GM19372 (cell line): Measurements from ENCODE around the gene EPHB4.
"Not testable (repeated sequence)": the region's sequence is repeated elsewhere in the genome, so short reads cannot be mapped to it uniquely, and the experiment has no call there.

ENCODE experiments used
- ATAC-seq: cut with Tn5 transposase; IDR thresholded peaks from one replicate; pipeline ENCODE4 v1.9.1; 2021; ENCODE audit warnings: mild to moderate bottlenecking, low read depth, moderate library complexity; ENCODE audit not compliant: unreplicated experiment

The EPHB4 gene

GRCh38 chr7:100854899-100855298 lies 27.6 kb upstream of the EPHB4 start:
- ATAC-seq: not testable (repeated sequence)

DNA sequence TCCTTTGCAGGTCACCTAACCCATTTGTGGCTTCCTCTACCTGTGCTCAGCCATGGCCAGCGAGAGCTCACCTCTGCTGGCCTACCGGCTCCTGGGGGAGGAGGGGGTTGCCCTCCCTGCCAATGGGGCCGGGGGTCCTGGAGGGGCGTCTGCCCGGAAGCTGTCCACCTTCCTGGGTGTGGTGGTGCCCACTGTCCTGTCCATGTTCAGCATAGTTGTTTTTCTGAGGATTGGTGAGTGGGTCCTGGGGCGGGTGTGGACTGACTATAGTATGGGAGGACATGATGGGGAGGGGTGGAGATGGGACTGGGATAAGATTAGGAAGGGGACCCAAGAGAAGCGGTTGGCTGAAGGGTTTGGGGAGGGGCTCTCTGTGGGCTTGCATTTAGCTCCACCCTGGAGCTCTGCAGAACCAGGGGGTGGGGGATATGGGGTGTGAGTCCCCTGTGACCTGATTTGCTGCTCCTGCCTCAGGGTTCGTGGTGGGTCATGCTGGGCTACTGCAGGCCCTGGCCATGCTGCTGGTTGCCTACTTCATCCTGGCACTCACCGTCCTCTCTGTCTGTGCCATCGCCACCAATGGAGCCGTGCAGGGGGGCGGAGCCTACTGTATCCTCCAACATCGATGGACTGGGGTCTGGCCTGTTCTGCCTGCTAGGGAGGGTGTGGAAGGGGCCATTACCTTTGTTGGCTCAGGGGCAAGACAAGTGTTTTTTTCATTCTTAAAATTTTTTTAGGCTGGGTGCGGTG lies 27.0 kb upstream of the EPHB4 start:
- ATAC-seq: no peak

DNA sequence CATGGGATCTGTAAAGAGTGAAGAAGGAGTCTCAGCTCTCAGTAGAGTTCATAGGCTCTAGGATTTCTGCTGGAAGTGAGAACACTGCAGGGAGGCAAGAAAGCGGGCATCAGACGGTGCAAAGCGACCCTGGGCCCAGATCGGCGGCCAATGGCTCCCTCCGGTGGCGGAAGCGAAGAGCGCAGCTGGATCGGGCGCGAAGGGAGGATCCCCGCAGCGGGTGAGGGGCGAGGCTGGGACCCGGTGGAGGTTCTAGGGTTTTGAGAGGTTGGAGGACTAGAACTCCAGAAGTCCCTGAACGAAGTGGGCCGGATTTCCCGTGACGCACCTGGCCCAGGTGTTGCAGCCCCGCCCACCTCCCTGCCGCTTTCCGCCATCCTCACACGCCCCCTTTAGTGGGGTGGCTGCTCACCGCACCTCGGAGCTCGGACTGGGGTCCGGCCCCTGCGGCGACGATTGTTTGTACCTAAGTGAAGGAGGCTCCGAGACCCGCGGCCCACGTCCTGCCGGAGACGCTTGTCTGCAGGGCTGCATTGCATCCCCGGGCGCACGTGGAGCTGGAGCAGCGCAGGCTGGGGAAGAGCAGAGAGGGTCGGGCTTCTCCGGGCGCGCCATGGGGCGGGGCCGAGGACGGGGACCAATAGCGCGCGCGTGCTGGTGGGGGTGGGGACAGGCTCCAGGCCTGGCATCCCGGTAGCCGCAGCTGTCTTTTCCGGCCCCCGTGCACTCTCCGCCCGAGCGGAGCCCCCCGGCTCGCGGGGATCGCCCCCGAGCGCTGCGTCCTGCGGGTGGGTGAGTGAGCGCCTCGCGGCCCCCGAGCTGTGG lies 24.9 kb upstream of the EPHB4 start, which contains the start of gene SLC12A9:
Gene SLC12A9, plus strand, starts transcription at position 666 of the 825 bp plus-strand sequence. CDS start 1,485 bp downstream, outside the sequence.
- peak; percentile 88 for ATAC-seq

DNA sequence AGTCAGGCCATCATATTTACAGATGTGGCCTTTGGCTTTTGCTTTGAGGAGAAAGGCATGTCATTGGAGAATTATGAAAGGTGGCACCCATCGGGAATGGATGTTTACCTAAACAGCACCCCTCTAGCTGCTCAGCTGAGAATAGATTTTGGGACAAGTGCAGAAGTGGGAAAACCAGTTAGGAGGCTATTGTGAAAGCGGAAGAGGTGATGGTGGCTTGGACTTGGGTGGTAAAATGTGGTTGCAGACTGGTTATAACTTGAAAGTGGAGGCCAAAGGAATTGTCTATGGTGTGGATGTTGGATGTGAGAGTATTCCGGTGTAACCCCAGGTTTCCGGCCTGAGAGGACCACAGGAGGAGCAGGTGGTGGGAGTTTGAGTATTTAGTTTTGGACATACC lies 20.0 kb upstream of the EPHB4 start:
- no peak for ATAC-seq

DNA sequence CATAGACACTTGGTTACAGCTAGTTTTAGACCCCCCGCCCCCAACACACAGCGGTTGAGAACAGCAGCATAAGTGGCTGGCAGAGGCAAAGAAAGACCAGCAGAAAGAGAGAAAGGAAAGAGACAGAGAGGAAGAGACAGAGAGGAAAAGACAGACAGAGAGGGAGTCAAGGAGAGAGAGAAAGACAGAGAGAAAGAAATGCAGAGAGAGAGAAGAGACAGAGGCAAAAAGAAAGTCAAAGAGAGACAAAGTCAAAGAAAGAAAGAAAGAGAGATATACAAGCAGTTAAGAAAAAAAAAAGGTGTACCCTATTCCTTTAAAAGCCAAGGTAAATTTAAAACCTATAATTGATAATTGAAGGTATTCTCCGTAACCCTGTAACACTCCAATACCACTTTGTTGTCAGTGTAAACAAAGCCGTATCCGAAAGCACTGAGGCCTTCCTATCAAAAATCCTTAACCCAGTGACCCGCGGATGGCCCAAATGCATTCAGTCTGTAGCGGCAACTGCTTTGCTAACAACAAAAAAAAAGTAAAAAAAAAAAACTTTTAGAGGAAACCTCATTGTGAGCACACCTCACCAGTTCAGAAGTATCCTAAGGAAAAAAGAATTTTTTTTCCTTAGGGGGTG lies 13.3 kb upstream of the EPHB4 start:
- no peak for ATAC-seq

DNA sequence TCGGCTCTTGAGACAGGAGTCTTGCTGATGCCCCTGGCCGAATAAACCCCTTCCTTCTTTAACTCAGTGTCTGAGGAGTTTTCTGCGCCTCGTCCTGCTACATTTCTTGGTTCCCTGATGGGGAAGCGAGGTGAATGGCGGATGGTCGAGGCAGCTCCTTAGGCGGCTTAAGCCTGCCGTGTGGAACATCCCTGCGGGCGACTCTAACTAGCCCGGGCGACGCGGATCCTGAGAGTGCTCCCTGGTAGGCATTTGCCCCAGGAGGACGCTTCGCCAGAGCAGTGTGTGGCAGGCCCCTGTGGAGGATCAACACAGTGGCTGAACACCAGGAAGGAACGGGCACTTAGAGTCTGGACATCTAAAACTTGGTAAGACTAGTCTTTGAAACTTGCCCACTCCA lies 12.0 kb upstream of the EPHB4 start:
- ATAC-seq: no peak

- no peak for ATAC-seq
These were observed 9.9 kb upstream of the EPHB4 start for GRCh38 chr7:100837099-100837836.

DNA sequence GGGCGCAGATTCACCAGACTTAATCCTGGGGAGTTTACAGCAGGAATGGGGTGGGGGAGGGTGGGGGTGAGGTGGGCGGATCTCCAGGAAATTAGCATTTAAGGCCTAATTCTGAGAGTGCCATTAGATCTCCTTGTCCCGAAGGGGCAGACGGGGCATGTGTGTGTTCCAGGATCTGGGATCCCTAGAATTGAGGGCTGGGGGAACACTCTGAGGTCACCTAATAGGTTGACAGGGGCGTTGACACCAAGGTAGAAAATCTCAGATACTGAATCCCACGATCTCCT lies 9.4 kb upstream of the EPHB4 start:
- no peak for ATAC-seq

DNA sequence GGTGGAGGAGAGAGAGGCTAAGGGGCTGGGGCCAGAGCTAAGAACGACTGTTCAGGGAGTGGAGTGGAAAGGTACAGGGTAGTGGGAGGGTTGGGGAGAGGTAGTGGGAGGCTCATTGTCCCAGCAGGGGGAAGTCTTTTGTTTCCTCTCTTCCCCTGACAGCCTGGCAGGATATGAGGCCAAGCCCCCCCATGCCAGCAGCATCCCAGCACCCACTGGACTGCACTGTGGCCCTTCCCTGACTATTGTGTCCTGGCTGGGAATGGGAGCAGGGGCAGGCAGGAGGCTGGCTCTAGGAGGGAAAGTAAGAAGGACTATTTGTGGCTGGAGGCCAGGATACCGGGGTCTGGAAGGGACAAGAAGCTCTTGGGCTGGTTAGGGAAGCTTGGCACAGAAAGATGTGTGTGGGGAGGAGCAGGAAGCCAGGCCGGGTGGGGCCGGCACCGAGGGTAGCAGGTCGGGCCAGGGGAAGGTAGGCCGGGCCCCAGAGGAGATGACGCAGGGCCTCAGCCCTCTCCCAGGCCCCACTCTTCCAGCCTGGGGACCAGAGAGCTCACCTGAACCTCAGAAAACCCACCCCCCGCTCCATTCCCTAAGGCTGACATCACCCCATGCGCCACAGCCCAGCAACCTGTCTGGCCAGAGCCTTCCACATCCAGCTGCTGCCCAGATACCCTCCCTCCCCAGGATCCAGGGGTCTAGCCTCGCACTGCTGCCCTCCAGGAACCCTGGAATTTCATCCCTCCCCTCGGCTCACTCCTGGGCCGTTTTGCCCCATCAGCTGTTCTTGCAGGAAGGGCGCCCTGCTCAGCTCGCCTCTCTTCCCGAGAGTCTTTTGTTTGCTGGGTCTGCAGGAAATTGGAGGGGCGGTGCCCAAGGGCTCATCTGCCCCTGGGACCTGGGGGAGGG lies 8.8 kb upstream of the EPHB4 start:
- no peak for ATAC-seq

GRCh38 chr7:100832281-100832633 lies 4.9 kb upstream of the EPHB4 start:
- no peak for ATAC-seq

- ATAC-seq: no peak
These were observed 3.1 kb upstream of the EPHB4 start for GRCh38 chr7:100830396-100830795.

GRCh38 chr7:100829150-100829716 lies 1.9 kb upstream of the EPHB4 start:
- ATAC-seq: no peak

- no peak for ATAC-seq
These were observed 601 bp downstream of the EPHB4 start for GRCh38 chr7:100826514-100827329.

GRCh38 chr7:100825751-100826513 lies 1.4 kb downstream of the EPHB4 start:
- no peak for ATAC-seq

GRCh38 chr7:100825215-100825671 lies 2.1 kb downstream of the EPHB4 start:
- ATAC-seq: no peak

DNA sequence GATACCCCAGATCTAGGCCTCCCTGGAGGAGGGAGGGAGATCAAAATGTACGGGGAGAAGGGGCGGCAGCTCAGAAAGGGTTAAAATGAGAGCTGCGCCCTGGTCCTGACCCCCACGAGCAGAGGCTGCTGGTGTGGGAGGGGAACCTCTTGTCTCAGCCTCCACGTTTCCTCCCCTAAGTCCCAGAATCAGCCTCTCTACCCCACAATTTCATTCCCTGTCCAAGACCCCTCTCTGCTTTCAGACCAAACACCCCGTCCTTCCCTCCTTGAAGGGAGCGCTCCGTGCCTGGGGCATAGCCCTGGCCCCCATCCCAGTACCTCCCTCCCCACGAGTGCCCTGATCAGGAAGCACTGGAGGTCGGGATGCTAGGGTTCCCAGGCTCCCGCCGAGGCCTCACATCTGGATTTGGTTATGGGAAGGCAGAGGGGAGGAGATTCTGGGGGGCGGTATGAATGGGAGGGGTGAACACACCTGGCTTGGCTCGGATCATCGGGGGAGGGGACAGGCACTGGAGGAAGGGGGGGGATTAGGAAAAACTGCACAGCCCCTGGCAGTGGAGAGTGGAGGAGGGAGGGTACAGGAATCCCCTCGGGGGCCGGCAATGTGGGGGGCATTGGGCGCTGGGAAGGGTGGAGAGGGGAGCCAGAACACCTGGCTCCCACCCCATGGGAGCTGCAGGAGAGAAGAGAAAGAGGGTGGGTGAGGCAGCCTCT lies 2.7 kb downstream of the EPHB4 start:
- ATAC-seq: no peak

GRCh38 chr7:100823534-100823933 lies 3.8 kb downstream of the EPHB4 start:
- no peak for ATAC-seq
